Measurements from ENCODE around the gene SGSM2.

DNA sequence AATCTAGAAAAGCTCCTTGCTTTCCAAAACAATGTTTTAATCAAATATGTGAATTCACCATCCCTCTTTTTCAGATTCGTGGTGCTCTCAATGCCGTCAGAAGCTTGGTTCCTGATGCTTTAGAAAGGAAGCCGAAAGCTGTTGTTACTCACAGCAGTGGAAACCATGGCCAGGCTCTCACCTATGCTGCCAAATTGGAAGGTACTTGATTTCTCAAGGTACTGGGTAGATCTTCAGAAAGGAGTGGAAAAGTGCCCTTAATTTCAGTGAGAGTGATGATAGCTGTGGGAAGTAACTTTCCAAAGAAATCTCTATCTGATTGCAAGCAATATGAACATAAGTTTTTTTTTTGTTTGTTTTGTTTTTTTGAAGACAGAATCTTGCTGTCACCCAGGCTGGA lies 19.5 kb upstream of the SGSM2 start:
- no peak for TF ChIP-seq EZH2 (IDR thresholded peaks at IDR 0.05; ENCODE audit: borderline replicate concordance, insufficient read depth, low read depth, low read length, poor library complexity, severe bottlenecking)
- TF ChIP-seq, protein P1, sequence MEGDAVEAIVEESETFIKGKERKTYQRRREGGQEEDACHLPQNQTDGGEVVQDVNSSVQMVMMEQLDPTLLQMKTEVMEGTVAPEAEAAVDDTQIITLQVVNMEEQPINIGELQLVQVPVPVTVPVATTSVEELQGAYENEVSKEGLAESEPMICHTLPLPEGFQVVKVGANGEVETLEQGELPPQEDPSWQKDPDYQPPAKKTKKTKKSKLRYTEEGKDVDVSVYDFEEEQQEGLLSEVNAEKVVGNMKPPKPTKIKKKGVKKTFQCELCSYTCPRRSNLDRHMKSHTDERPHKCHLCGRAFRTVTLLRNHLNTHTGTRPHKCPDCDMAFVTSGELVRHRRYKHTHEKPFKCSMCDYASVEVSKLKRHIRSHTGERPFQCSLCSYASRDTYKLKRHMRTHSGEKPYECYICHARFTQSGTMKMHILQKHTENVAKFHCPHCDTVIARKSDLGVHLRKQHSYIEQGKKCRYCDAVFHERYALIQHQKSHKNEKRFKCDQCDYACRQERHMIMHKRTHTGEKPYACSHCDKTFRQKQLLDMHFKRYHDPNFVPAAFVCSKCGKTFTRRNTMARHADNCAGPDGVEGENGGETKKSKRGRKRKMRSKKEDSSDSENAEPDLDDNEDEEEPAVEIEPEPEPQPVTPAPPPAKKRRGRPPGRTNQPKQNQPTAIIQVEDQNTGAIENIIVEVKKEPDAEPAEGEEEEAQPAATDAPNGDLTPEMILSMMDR (IDR thresholded peaks at IDR 0.05), result no peak
